Endometrial microvascular endothelial cells (primary cell): ENCODE results near the gene C17orf75. TPM values are rescaled to one million over a fixed set of nuclear protein-coding genes. Genes with fewer than 3 reads are reported as not detected.
"Not testable (repeated sequence)": the region's sequence is repeated elsewhere in the genome, so short reads cannot be mapped to it uniquely, and the experiment has no call there.

Experiments used
- in situ Hi-C: cut with HindIII; loops from 2 replicates; pipeline ENCODE4 v1.10.0; 2017; ENCODE audit warnings: low sequenced_read_pairs, low pct_unique_long_range_greater_than_20kb; ENCODE audit errors: inconsistent ontology term
- total RNA-seq: library from RNA; depleted of rRNA; stranded (reverse); fragments of >200 nt; gene quantifications from one replicate; pipeline ENCODE4 v1.2.3, GENCODE V29; 2015; ENCODE audit errors: inconsistent ontology term

Gene C17orf75, protein sequence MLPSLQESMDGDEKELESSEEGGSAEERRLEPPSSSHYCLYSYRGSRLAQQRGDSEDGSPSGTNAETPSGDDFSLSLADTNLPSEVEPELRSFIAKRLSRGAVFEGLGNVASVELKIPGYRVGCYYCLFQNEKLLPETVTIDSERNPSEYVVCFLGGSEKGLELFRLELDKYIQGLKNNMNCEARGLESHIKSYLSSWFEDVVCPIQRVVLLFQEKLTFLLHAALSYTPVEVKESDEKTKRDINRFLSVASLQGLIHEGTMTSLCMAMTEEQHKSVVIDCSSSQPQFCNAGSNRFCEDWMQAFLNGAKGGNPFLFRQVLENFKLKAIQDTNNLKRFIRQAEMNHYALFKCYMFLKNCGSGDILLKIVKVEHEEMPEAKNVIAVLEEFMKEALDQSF
- total RNA-seq = 34.5 TPM

GRCh38 chr17:32341857-32342602 lies at the start of gene C17orf75:
C17orf75 (minus strand) TSS chr17:32342173; CDS start chr17:32342139, 34 bp downstream.
- in situ Hi-C loops = no loop called here

GRCh38 chr17:32388613-32389459 lies 46.9 kb upstream of the C17orf75 start:
- in situ Hi-C loops = no loop called here

GRCh38 chr17:32388128-32388527 lies 46.2 kb upstream of the C17orf75 start:
- in situ Hi-C loops = not testable (repeated sequence)

- in situ Hi-C loops = no loop called here
These were observed 44.9 kb upstream of the C17orf75 start for GRCh38 chr17:32386844-32387243.

DNA sequence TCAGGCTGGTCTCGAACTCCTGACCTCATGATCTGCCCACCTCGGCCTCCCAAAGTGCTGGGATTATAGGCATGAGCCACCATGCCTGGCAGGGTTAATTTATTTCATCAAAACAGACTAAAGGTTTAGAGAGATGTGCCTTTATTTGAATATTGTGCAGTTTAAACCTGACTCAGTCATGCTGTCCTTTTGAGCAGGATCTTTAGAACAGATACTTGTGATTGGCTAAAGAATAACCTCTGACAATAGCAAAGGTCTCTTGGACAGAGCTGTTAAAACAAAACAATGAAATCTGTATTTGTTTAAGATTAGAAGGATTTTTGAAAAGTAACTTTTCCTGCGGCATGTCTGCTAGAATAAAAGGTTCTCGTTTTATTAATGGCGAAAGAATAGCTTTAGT lies 44.0 kb upstream of the C17orf75 start:
- in situ Hi-C loops = no loop called here

- in situ Hi-C loops = no loop called here
These were observed 43.1 kb upstream of the C17orf75 start for GRCh38 chr17:32385121-32385520.

- in situ Hi-C loops = no loop called here
These were observed 42.0 kb upstream of the C17orf75 start for GRCh38 chr17:32383926-32384434.

DNA sequence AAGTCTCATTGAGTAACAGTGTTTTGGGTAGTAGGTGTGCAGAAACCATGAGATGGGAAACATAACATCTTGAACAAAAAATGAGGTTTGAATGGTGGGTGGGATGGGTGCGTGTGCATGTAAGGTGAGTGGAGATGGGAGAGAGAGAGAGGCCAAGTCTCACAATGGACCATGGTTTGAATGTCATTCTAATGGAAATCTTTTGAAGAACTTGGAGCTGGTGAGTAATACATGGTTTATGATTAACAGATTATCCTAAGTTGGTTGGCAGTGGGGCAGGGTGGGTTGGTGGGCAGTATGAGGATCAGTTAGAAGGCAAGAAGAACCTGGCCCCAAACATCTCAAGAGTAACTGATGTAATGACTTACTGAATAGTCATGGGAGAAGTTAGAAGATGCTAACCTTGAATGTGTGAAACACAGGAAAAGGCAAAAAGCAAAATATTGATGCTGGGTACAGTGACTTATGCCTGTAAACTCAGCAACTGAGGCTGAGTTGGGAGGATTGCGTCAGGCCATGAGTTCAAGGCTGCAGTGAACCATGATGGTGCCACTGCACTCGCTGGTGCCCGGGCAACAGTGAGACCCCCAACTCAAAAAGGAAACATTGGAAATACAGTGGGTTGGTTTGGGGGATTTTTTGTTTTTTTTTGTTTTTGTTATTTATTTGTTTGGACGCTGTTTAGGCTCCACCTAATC lies 40.7 kb upstream of the C17orf75 start:
- in situ Hi-C loops = no loop called here

DNA sequence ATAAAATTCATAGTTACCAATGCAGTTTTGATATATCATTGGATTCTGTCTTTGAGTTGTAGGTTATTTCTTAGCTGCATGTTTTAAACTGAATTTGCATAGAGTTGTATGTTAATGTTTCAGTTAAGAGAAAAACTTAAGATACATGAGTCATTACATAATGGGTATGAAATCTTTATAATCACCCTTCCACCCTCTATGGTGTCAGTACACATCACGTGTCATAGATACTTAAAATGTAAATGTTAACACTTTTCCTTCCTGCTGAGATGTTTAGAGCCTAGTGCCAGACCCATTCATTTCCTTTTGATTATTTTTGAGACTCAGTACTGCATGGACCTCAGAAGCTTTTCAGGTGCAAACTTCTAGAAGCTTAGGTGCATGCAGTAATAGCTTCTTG lies 28.5 kb upstream of the C17orf75 start:
- in situ Hi-C loops = no loop called here

GRCh38 chr17:32361270-32361669 lies 19.3 kb upstream of the C17orf75 start:
- in situ Hi-C loops = no loop called here

DNA sequence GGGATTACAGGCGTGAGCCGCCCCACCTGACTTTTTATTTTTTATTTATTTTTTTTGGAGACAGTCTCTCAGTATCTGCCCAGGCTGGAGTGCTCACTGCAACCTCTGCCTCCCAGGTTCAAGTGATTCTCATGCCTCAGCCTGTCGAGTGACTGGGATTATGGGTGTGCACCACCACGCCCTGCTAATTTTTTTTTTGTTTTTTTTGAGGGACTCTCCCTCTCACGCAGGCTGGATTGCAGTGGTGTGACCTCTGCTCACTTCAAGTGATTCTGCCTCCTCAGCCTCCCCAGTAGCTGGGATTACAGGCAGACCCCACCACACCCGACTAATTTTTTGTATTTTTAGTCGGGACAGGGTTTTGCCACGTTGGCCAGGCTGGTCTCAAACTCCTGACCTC lies 15.6 kb upstream of the C17orf75 start:
- in situ Hi-C loops = no loop called here

- in situ Hi-C loops = no loop called here
These were observed 14.8 kb upstream of the C17orf75 start for GRCh38 chr17:32356750-32357149.

- in situ Hi-C loops = no loop called here
These were observed 14.4 kb upstream of the C17orf75 start for GRCh38 chr17:32356378-32356743.

- in situ Hi-C loops = no loop called here
These were observed 13.8 kb upstream of the C17orf75 start for GRCh38 chr17:32355649-32356377.

DNA sequence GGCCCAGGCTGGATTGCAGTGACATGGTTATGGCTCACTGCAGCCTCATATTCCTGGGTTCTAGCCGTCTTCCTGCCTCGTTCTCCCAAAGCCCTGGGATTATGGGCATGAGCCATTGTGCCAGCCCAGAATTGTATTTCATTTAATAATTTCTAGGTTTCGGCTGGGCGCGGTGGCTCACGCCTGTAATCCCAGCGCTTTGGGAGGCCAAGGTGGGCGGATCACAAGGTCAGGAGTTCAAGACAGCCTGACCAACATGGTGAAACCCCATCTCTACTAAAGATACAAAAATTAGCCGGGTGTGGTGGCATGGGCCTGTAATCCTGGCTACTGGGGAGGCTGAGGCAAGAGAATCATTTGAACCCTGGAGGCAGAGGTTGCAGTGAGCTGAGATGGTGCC lies 10.8 kb upstream of the C17orf75 start:
- in situ Hi-C loops = not testable (repeated sequence)

DNA sequence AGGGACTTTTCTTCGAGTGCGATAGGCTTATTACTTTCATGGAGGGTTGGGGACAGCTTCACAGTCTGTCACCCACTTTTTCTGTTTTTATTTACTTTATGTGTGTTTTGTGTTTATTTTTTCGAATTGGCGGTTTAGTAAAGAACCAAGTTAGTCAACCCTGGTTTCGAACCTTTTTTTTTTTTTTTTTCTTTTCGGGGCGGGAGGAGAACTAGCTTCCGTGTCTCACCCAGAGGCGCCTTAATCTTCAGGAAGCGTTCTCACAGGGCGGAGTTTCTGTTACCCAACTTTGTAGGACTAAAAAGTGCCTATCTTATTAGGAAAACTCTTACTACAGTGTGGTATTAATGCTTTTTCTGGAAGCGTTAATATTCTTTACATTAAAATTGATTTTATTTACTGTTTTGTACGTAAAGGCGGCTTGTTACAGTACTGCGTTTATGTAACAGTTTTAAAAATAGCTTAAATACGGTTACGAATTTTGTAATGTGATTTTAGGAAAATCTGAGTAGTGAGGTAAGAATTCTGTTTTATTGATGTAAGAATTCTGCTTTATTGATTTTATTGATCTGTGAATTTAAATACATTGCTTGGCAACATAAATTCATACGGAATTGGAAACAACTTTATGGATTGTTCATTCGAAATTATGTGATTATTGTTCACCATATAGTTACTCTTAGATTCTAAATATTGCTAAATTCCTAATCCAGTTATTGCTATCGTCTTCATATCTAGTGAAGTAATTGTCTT lies 8.9 kb upstream of the C17orf75 start:
- in situ Hi-C loops = no loop called here

DNA sequence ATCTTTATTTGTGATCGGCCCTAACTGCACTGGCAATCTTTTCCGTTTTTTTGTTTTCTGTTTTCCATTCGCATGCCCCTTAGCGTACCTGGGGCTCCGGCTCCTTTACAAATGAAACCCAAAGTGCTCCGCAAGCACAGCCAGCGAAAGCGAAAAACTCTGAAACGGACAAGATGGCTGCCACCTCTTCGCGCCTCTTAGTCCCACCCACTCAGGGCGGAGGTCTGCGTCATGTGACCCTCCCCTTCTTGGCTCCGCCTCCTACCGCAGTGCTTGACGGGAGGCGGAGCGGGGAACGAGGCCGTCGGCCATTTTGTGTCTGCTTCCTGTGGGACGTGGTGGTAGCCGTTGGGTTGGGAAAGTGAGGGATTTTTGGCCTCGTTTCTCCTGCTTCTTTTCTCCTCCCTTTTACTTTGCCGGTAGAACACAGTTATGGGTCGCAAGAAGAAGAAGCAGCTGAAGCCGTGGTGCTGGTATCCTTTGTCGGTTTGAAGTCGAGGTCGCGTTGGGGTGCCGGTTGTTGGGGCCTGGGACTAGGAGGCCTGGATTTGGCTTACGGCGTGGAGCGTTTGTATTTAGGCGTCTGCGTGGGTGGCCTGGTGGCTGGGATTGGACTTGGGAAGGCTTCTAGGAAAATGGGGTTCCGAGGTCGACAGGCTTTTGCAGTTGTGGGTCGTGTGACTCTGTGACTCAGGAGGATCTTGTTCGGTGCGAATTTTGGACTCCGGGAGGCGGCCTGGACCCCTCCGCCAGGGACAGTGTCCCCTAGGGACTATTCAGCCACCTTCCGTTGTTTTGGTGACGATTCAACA lies 8.1 kb upstream of the C17orf75 start, which contains the start of gene ZNF207:
Gene ZNF207, plus strand, starts transcription at position 304 of the 812 bp plus-strand sequence. Its CDS starts 129 bp downstream, at position 433.
- in situ Hi-C loops = no loop called here
